Stimulated activated CD8-positive, alpha-beta memory T cell treated with anti-CD3 and anti-CD28 coated beads, Interleukin-15, amount 100 ng/mL, for 24 hours (primary cell): ENCODE data around the gene PLP2.

Experiments
- DNase-seq: peaks from one replicate; pipeline ENCODE4 v3.0.0-alpha.2; 2020; ENCODE audit warnings: low read depth

Gene PLP2

GRCh38 chrX:49186125-49187027 lies 14.7 kb downstream of the PLP2 start, which contains the start of gene PRICKLE3:
Gene PRICKLE3, minus strand, starts transcription at chrX:49186373. Its CDS starts 76 bp downstream, at chrX:49186297.
- DNase-seq, result peak; percentile 26

GRCh38 chrX:49187028-49187394 lies 15.3 kb downstream of the PLP2 start:
- DNase-seq, result no peak

GRCh38 chrX:49187526-49187925 lies 15.8 kb downstream of the PLP2 start:
- no peak for DNase-seq

GRCh38 chrX:49188468-49189076 lies 16.9 kb downstream of the PLP2 start:
- no peak for DNase-seq

GRCh38 chrX:49189606-49190005 lies 17.9 kb downstream of the PLP2 start:
- DNase-seq, result no peak

- peak; percentile 36 for DNase-seq
Measured at GRCh38 chrX:49190821-49191573, 19.3 kb downstream of the PLP2 start.

GRCh38 chrX:49191574-49192011 lies 19.9 kb downstream of the PLP2 start:
- no peak for DNase-seq

- DNase-seq, result no peak
Measured at GRCh38 chrX:49192722-49193328, 21.1 kb downstream of the PLP2 start.

- DNase-seq, result no peak
Measured at GRCh38 chrX:49193542-49193964, 21.9 kb downstream of the PLP2 start.

- DNase-seq, result no peak
Measured at GRCh38 chrX:49197543-49198087, 25.9 kb downstream of the PLP2 start.

- no peak for DNase-seq
Measured at GRCh38 chrX:49198540-49199314, 27.0 kb downstream of the PLP2 start.

GRCh38 chrX:49199315-49199595 lies 27.6 kb downstream of the PLP2 start:
- no peak for DNase-seq

- DNase-seq, result peak; percentile 71
Measured at GRCh38 chrX:49199906-49200771, 28.4 kb downstream of the PLP2 start, which contains the start of gene SYP. Gene SYP, minus strand, starts transcription at chrX:49200193. Its CDS starts 7 bp downstream, at chrX:49200186.

GRCh38 chrX:49202022-49202421 lies 30.3 kb downstream of the PLP2 start:
- DNase-seq, result no peak

- no peak for DNase-seq
Measured at GRCh38 chrX:49203536-49203935, 31.8 kb downstream of the PLP2 start.

- no peak for DNase-seq
Measured at GRCh38 chrX:49204017-49204416, 32.3 kb downstream of the PLP2 start.

GRCh38 chrX:49204709-49205108 lies 33.0 kb downstream of the PLP2 start:
- no peak for DNase-seq

- DNase-seq, result no peak
Measured at GRCh38 chrX:49205443-49205842, 33.7 kb downstream of the PLP2 start.

GRCh38 chrX:49206543-49206942 lies 34.8 kb downstream of the PLP2 start:
- no peak for DNase-seq

- no peak for DNase-seq
Measured at GRCh38 chrX:49208399-49208798, 36.7 kb downstream of the PLP2 start.
